Suprapubic skin (tissue), 3 donors: ENCODE measurements around the gene ABCD2.

Experiments
- POLR2A ChIP-seq, 2 donors: fragments of 450-650 bp; IDR thresholded peaks; one replicate each; pipeline ENCODE4 v1.6.1; 2017; ENCODE audit warnings: antibody characterized with exemption in 2 of 2, mild to moderate bottlenecking in 2 of 2, moderate library complexity in 2 of 2
- TF ChIP-seq, protein P1 (sequence below), 2 donors: fragments of 200-600 bp in 1 of 2; fragments of 450-650 bp in 1 of 2; sonication (generic) in 1 of 2; IDR thresholded peaks; one replicate each; pipeline ENCODE4 v1.5.1; 2016 to 2019; ENCODE audit warnings: antibody characterized with exemption in 2 of 2, mild to moderate bottlenecking in 1 of 2, moderate library complexity in 1 of 2

DNA sequence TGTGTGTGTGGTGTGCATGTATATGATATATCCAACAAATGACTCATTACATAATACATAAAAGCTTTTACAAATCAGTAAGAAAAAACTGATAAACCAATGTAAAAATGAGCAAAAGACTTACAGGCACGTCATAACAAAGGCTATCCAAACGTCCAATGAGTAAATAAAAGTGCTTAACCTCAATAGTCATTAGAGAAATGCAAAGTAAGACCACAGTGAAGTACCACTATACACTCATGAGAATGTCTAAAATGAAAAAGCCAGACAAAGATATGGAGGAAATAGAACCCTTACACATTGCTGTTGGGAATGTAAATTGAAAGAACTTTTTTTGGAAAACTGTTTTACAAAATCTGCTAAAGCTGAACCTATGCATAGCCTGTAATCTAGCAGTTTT lies 7.8 kb downstream of the ABCD2 start:
- TF ChIP-seq, protein P1, sequence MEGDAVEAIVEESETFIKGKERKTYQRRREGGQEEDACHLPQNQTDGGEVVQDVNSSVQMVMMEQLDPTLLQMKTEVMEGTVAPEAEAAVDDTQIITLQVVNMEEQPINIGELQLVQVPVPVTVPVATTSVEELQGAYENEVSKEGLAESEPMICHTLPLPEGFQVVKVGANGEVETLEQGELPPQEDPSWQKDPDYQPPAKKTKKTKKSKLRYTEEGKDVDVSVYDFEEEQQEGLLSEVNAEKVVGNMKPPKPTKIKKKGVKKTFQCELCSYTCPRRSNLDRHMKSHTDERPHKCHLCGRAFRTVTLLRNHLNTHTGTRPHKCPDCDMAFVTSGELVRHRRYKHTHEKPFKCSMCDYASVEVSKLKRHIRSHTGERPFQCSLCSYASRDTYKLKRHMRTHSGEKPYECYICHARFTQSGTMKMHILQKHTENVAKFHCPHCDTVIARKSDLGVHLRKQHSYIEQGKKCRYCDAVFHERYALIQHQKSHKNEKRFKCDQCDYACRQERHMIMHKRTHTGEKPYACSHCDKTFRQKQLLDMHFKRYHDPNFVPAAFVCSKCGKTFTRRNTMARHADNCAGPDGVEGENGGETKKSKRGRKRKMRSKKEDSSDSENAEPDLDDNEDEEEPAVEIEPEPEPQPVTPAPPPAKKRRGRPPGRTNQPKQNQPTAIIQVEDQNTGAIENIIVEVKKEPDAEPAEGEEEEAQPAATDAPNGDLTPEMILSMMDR (IDR thresholded peaks at IDR 0.05) = no peak
- no peak for TF ChIP-seq POLR2A (IDR thresholded peaks at IDR 0.05)
